ENCODE data around the gene KCNK6. TPM values are rescaled to one million over a fixed set of nuclear protein-coding genes. Genes with fewer than 3 reads are reported as not detected.

KCNK6 gene
- total RNA-seq, 1 experiment from 2014 or later = 6.5 TPM

DNA sequence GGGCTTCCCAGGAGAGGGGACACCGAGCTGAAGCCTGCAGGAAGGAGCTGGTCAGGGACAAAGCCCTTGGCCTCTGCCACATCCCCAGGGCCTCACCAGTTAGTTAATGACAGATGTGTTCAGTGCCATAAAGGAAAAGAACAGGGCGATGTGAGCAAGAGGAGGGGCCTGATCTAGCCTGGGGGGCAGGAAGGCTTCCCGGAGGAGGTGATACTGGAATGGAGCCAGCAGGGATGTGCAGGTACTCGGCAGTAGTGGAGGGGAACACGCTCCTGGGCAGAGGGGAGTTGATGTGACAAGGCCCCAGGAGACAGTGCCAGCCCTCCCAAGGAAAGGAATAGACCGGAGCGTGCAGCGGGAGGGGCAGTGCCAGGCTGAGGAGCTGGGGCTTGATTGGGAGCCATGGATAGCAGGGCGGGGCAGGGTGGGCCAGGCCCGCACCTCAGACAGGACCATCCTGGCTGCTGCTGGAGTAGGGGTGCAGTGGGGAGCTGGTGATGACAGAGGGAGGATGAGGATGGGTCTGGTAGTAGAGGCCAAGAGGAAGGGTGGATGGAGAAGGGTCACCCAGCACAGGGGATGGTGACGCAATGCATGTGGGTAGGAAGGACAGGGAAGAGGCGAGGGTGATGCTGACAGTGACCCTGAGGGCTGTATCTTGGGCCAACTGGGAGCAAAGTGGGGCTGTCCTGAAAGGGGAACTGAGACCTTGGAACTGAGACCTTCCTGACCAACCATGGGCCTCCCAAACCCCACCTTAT lies 11.5 kb upstream of the KCNK6 start:
- no peaks in the 10 kb centered on the region for H3K9me3 ChIP-seq (ENCODE audit: control insufficient read depth, low read depth, low read length)
- H4K91ac ChIP-seq (ENCODE audit: insufficient read length, low read depth, low read length) = no peak overlapping the region
- H3K4ac ChIP-seq (ENCODE audit: low read depth, low read length) = no peak overlapping the region
- no peaks in the 10 kb centered on the region for H3K4me1 ChIP-seq (ENCODE audit: insufficient read depth, low read length)
- no peaks in the 10 kb centered on the region for H3K79me2 ChIP-seq (ENCODE audit: insufficient read depth, low read length)
- no peak overlapping the region for H3K56ac ChIP-seq (ENCODE audit: insufficient read length, low read depth, low read length)
- no peak overlapping the region for H3K27ac ChIP-seq (ENCODE audit: insufficient read length, low read depth, low read length)
- H3K9ac ChIP-seq (ENCODE audit: extremely low read depth, insufficient read length, low read length) = no peak overlapping the region
- Mint-ChIP-seq H3K4me1 (peaks cover 8% of the 10 kb centered on the region in 2 experiments; a peak in 2 of 4 replicates), H3K36me3 (ENCODE audit: insufficient read depth in 1 of 3, low read depth in 3 of 3) (peaks cover 3 to 22% (median 8%) of the 10 kb centered on the region in 3 experiments; a peak in 6 of 7 replicates), H3K9me3 (no peaks in the 10 kb centered on the region), H3K27ac (no peak overlapping the region), H3K4me3 (no peak overlapping the region; a peak in 1 of 5 replicates), H3K27me3 (ENCODE audit: low read depth) (no peaks in the 10 kb centered on the region)
- WGBS (ENCODE audit: extremely low coverage, insufficient read length, low lambda C conversion rate) = no CpG with 5 or more reads among the region's 12 CpGs
- H2BK5ac ChIP-seq (ENCODE audit: insufficient read length, low read length) = no peak overlapping the region
- no peak for DNase-seq
- H3K4me2 ChIP-seq (ENCODE audit: insufficient read depth, insufficient read length, low read length) = no peak overlapping the region
- H3K79me1 ChIP-seq (ENCODE audit: insufficient read depth, low read depth, low read length, poor library complexity, severe bottlenecking) = no peaks in the 10 kb centered on the region
- no peak overlapping the region for H4K5ac ChIP-seq (ENCODE audit: insufficient read length, low read depth, low read length)
- no peaks in the 10 kb centered on the region for H3K27me3 ChIP-seq (ENCODE audit: insufficient read depth, low read length)
- TF ChIP-seq, protein P1, sequence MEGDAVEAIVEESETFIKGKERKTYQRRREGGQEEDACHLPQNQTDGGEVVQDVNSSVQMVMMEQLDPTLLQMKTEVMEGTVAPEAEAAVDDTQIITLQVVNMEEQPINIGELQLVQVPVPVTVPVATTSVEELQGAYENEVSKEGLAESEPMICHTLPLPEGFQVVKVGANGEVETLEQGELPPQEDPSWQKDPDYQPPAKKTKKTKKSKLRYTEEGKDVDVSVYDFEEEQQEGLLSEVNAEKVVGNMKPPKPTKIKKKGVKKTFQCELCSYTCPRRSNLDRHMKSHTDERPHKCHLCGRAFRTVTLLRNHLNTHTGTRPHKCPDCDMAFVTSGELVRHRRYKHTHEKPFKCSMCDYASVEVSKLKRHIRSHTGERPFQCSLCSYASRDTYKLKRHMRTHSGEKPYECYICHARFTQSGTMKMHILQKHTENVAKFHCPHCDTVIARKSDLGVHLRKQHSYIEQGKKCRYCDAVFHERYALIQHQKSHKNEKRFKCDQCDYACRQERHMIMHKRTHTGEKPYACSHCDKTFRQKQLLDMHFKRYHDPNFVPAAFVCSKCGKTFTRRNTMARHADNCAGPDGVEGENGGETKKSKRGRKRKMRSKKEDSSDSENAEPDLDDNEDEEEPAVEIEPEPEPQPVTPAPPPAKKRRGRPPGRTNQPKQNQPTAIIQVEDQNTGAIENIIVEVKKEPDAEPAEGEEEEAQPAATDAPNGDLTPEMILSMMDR (conservative IDR thresholded peaks at IDR 0.05) = no peak
- no peaks in the 10 kb centered on the region for H4K20me1 ChIP-seq (ENCODE audit: control insufficient read depth, insufficient read depth, insufficient read length)
- no peaks in the 10 kb centered on the region for H3K23me2 ChIP-seq (ENCODE audit: insufficient read length, low read depth, low read length, poor library complexity, severe bottlenecking)
- H2AFZ ChIP-seq (ENCODE audit: low read length) = no peak overlapping the region
- no peak overlapping the region for H2AK5ac ChIP-seq (ENCODE audit: insufficient read length, low read length)
- no peak overlapping the region for H2BK15ac ChIP-seq (ENCODE audit: low read depth, low read length)
- H2BK20ac ChIP-seq (ENCODE audit: low read depth, low read length, poor library complexity, severe bottlenecking) = no peak overlapping the region
- no peak overlapping the region for H3T11ph ChIP-seq (ENCODE audit: low read length)
- H4K8ac ChIP-seq (replicated peaks; ENCODE audit: insufficient read length, low read depth, low read length) = no peak overlapping the region
- no peak overlapping the region for H2BK120ac ChIP-seq (ENCODE audit: low read depth, low read length, poor library complexity, severe bottlenecking)
- H3K14ac ChIP-seq (ENCODE audit: insufficient read depth, low read length) = no peak overlapping the region
- H2BK12ac ChIP-seq (ENCODE audit: insufficient read length, low read depth, low read length) = no peak overlapping the region
- no peak overlapping the region for H3K18ac ChIP-seq (ENCODE audit: insufficient read length, low read depth, low read length)
- no peak overlapping the region for H3K23ac ChIP-seq (ENCODE audit: insufficient read length, low read depth, low read length)

Data from H9 (cell line).